H9 (cell line): ENCODE measurements around the gene RUSC2. TPM values are rescaled to one million over a fixed set of nuclear protein-coding genes. Genes with fewer than 3 reads are reported as not detected.
A peak's percentile ranks its signal among the peaks of the same experiment; 100 is the strongest.
"Not testable (repeated sequence)": the region's sequence is repeated elsewhere in the genome, so short reads cannot be mapped to it uniquely, and the experiment has no call there.

Source experiments
- DNase-seq: peaks from one replicate; pipeline ENCODE4 v3.0.0-alpha.2; 2017
- H2AFZ ChIP-seq: one replicate; pipeline ENCODE4 v1.6.1; 2013; ENCODE audit warnings: mild to moderate bottlenecking, low read length, control low read depth, moderate library complexity
- H2AK5ac ChIP-seq: 2 replicates; pipeline ENCODE4 v1.6.1; 2013; ENCODE audit warnings: low read length, control low read depth, mixed read lengths; ENCODE audit not compliant: insufficient read length
- H2BK120ac ChIP-seq: one replicate; pipeline ENCODE4 v1.6.1; 2013; ENCODE audit warnings: low read depth, mild to moderate bottlenecking, low read length, control low read depth, inconsistent platforms; ENCODE audit not compliant: poor library complexity, severe bottlenecking
- H2BK12ac ChIP-seq: 2 replicates; pipeline ENCODE4 v1.6.1; 2013; ENCODE audit warnings: low read length, control low read depth, mixed read lengths, low read depth; ENCODE audit not compliant: insufficient read length
- H2BK15ac ChIP-seq: 2 replicates; pipeline ENCODE4 v1.6.1; 2013; ENCODE audit warnings: low read depth, low read length, control low read depth
- H2BK20ac ChIP-seq: one replicate; pipeline ENCODE4 v1.6.1; 2013; ENCODE audit warnings: low read depth, mild to moderate bottlenecking, low read length, control low read depth, inconsistent platforms; ENCODE audit not compliant: poor library complexity, severe bottlenecking
- H2BK5ac ChIP-seq: 2 replicates; pipeline ENCODE4 v1.6.1; 2013; ENCODE audit warnings: low read length, control low read depth, mixed read lengths; ENCODE audit not compliant: insufficient read length
- H3K14ac ChIP-seq: 2 replicates; pipeline ENCODE4 v1.6.1; 2013; ENCODE audit warnings: low read length, control low read depth; ENCODE audit not compliant: insufficient read depth
- H3K18ac ChIP-seq: 2 replicates; pipeline ENCODE4 v1.6.1; 2013; ENCODE audit warnings: low read depth, mild to moderate bottlenecking, mixed read lengths, low read length, control low read depth; ENCODE audit not compliant: insufficient read length
- H3K23ac ChIP-seq: 2 replicates; pipeline ENCODE4 v1.6.1; 2013; ENCODE audit warnings: low read length, control low read depth, mixed read lengths, low read depth; ENCODE audit not compliant: insufficient read length
- H3K23me2 ChIP-seq: 2 replicates; pipeline ENCODE4 v1.6.1; 2013; ENCODE audit warnings: low read depth, mild to moderate bottlenecking, mixed read lengths, low read length, control low read depth; ENCODE audit not compliant: insufficient read length, poor library complexity, severe bottlenecking
- H3K27ac ChIP-seq: 2 replicates; pipeline ENCODE4 v1.5.1; 2013; ENCODE audit warnings: low read length, control low read depth, mixed read lengths, low read depth; ENCODE audit not compliant: insufficient read length
- H3K27me3 ChIP-seq: 2 replicates; pipeline ENCODE4 v1.6.1; 2013; ENCODE audit warnings: low read length, control low read depth, inconsistent platforms; ENCODE audit not compliant: insufficient read depth
- H3K4ac ChIP-seq: 2 replicates; pipeline ENCODE4 v1.6.1; 2013; ENCODE audit warnings: low read depth, mild to moderate bottlenecking, control low read depth, inconsistent platforms, low read length, moderate library complexity
- H3K4me1 ChIP-seq: 2 replicates; pipeline ENCODE4 v1.6.1; 2013; ENCODE audit warnings: low read length, control low read depth, inconsistent platforms; ENCODE audit not compliant: insufficient read depth
- H3K4me2 ChIP-seq: 2 replicates; pipeline ENCODE4 v1.6.1; 2013; ENCODE audit warnings: low read length, control low read depth, mixed read lengths; ENCODE audit not compliant: insufficient read length, insufficient read depth
- H3K56ac ChIP-seq: 2 replicates; pipeline ENCODE4 v1.6.1; 2013; ENCODE audit warnings: low read depth, mild to moderate bottlenecking, mixed read lengths, low read length, control low read depth; ENCODE audit not compliant: insufficient read length
- H3K79me1 ChIP-seq: 2 replicates; pipeline ENCODE4 v1.6.1; 2013; ENCODE audit warnings: low read depth, mild to moderate bottlenecking, moderate library complexity, low read length, control low read depth, inconsistent platforms; ENCODE audit not compliant: insufficient read depth, poor library complexity, severe bottlenecking
- H3K79me2 ChIP-seq: 2 replicates; pipeline ENCODE4 v1.6.1; 2013; ENCODE audit warnings: low read length, control low read depth, inconsistent platforms; ENCODE audit not compliant: insufficient read depth
- H3K9ac ChIP-seq: 2 replicates; pipeline ENCODE4 v1.6.1; 2013; ENCODE audit warnings: low read length, control low read depth, mixed read lengths; ENCODE audit not compliant: insufficient read length; ENCODE audit errors: extremely low read depth
- H3K9me3 ChIP-seq: one replicate; pipeline ENCODE4 v1.6.1; 2013; ENCODE audit warnings: low read depth, low read length, inconsistent platforms; ENCODE audit not compliant: control insufficient read depth
- H3T11ph ChIP-seq: one replicate; pipeline ENCODE4 v1.6.1; 2013; ENCODE audit warnings: mild to moderate bottlenecking, low read length, control low read depth, inconsistent platforms
- H4K20me1 ChIP-seq: one replicate; pipeline ENCODE4 v1.6.1; 2013; ENCODE audit not compliant: control insufficient read depth, insufficient read length, insufficient read depth
- H4K5ac ChIP-seq: 2 replicates; pipeline ENCODE4 v1.6.1; 2013; ENCODE audit warnings: low read depth, mild to moderate bottlenecking, mixed read lengths, low read length, control low read depth; ENCODE audit not compliant: insufficient read length
- H4K8ac ChIP-seq: replicated peaks from 2 replicates; pipeline ENCODE4 v1.6.1; 2013; ENCODE audit warnings: low read length, control low read depth, mixed read lengths, low read depth; ENCODE audit not compliant: insufficient read length
- H4K91ac ChIP-seq: 2 replicates; pipeline ENCODE4 v1.6.1; 2013; ENCODE audit warnings: low read depth, mild to moderate bottlenecking, moderate library complexity, mixed read lengths, low read length, control low read depth; ENCODE audit not compliant: insufficient read length
- H3K27ac Mint-ChIP-seq, 3 experiments: 2 replicates in 2 of 3; 3 replicates in 1 of 3; pipeline ENCODE4 v1.8.0; 2020 to 2021; ENCODE audit warnings: mixed read lengths in 3 of 3, mild to moderate bottlenecking in 1 of 3, moderate library complexity in 1 of 3
- H3K27me3 Mint-ChIP-seq: 2 replicates; pipeline ENCODE4 v1.8.0; 2021; ENCODE audit warnings: low read depth, mild to moderate bottlenecking, moderate library complexity, mixed read lengths
- H3K36me3 Mint-ChIP-seq, 3 experiments: 2 replicates in 2 of 3; 3 replicates in 1 of 3; pipeline ENCODE4 v1.8.0; 2020 to 2021; ENCODE audit warnings: low read depth in 3 of 3, mixed read lengths in 3 of 3; ENCODE audit not compliant: insufficient read depth in 1 of 3
- H3K4me1 Mint-ChIP-seq, 2 experiments: 2 replicates each; pipeline ENCODE4 v1.8.0; 2020; ENCODE audit warnings: mixed read lengths in 2 of 2
- H3K4me3 Mint-ChIP-seq, 2 experiments: 2 replicates in 1 of 2; 3 replicates in 1 of 2; pipeline ENCODE4 v1.8.0; 2020 to 2021; ENCODE audit warnings: mild to moderate bottlenecking in 2 of 2, mixed read lengths in 2 of 2, moderate library complexity in 1 of 2
- H3K9me3 Mint-ChIP-seq, 2 experiments: 2 replicates in 1 of 2; 3 replicates in 1 of 2; pipeline ENCODE4 v1.8.0; 2020; ENCODE audit warnings: mild to moderate bottlenecking in 2 of 2, mixed read lengths in 2 of 2, moderate library complexity in 1 of 2
- WGBS: extraction: QIAGEN DNeasy Blood & Tissue Kit; methylation state at CpG from one replicate; pipeline ENCODE4 v1.1.7; 2013; ENCODE audit warnings: missing lambda C conversion rate, low lambda C conversion rate, mixed read lengths; ENCODE audit not compliant: insufficient read length; ENCODE audit errors: extremely low coverage; 5-methylcytosine and 5-hydroxymethylcytosine counted together
- total RNA-seq: library from RNA; stranded (reverse); gene quantifications from 2 replicates; pipeline ENCODE4 v1.2.1, GENCODE V29; 2021
- TF ChIP-seq, protein P1 (sequence below): fragments of 200-600 bp; sonication (generic); conservative IDR thresholded peaks from 3 replicates; pipeline ENCODE4 v1.8.0; 2021; ENCODE audit warnings: antibody characterized with exemption, mild to moderate bottlenecking

The RUSC2 gene
- total RNA-seq, 1 experiment from 2014 or later = 6.3 TPM

DNA sequence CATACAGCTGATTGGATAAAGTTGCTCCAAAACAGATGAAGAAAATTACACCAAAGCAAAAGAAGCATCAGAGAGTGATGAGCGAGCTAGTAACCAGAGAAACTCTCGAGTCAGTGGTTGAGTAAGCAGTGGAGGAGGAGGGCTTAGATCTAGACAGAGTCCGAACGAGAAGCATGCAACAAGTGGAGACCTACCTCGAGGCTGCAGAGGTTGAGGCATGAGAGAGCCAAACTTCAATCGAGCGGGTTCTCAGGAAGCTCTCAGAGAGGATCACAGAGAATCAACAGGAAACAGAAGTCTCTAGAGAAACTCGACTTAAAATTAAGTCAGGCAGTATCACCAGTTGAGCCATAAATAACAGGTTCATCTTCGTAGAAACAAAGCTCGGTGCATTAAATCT is 6.1 kb downstream of the RUSC2 start:
- no peak overlapping the region for H3K9ac ChIP-seq
- no peak overlapping the region for H2BK120ac ChIP-seq
- H3K23ac ChIP-seq = no peak overlapping the region
- no peak overlapping the region for H4K8ac ChIP-seq
- H3K4me1 Mint-ChIP-seq = peaks cover 5 to 12% of the 10 kb centered on the region in 2 experiments
- no peak overlapping the region for H2BK5ac ChIP-seq
- no CpG with 5 or more reads among the region's 10 CpGs for WGBS
- H3K56ac ChIP-seq = no peak overlapping the region
- H3K79me2 ChIP-seq = no peaks in the 10 kb centered on the region
- H3K4ac ChIP-seq = no peak overlapping the region
- no peak overlapping the region for H3T11ph ChIP-seq
- no peaks in the 10 kb centered on the region for H4K20me1 ChIP-seq
- H2AFZ ChIP-seq = no peak overlapping the region
- H4K91ac ChIP-seq = no peak overlapping the region
- H3K27me3 Mint-ChIP-seq = peaks cover under 1% of the 10 kb centered on the region; the same call in 1 of the 2 replicates
- no peak overlapping the region for H3K4me3 Mint-ChIP-seq
- H3K14ac ChIP-seq = no peak overlapping the region
- H3K36me3 Mint-ChIP-seq = peaks cover 4 to 9% (median 5%) of the 10 kb centered on the region in 3 experiments; a peak in 6 of 7 replicates
- 0 out of 2 replicates have a peak overlapping the region, but pooled peaks have one; percentile 62 for H2BK15ac ChIP-seq
- H3K27me3 ChIP-seq = no peaks in the 10 kb centered on the region
- no peak overlapping the region for H2BK12ac ChIP-seq
- no peak overlapping the region for H4K5ac ChIP-seq
- no peak overlapping the region for H3K4me2 ChIP-seq
- no peak for DNase-seq
- H3K9me3 ChIP-seq = no peaks in the 10 kb centered on the region
- no peaks in the 10 kb centered on the region for H3K79me1 ChIP-seq
- no peaks in the 10 kb centered on the region for H3K4me1 ChIP-seq
- H2AK5ac ChIP-seq = no peak overlapping the region
- no peak overlapping the region for H3K27ac ChIP-seq
- TF ChIP-seq, protein P1, sequence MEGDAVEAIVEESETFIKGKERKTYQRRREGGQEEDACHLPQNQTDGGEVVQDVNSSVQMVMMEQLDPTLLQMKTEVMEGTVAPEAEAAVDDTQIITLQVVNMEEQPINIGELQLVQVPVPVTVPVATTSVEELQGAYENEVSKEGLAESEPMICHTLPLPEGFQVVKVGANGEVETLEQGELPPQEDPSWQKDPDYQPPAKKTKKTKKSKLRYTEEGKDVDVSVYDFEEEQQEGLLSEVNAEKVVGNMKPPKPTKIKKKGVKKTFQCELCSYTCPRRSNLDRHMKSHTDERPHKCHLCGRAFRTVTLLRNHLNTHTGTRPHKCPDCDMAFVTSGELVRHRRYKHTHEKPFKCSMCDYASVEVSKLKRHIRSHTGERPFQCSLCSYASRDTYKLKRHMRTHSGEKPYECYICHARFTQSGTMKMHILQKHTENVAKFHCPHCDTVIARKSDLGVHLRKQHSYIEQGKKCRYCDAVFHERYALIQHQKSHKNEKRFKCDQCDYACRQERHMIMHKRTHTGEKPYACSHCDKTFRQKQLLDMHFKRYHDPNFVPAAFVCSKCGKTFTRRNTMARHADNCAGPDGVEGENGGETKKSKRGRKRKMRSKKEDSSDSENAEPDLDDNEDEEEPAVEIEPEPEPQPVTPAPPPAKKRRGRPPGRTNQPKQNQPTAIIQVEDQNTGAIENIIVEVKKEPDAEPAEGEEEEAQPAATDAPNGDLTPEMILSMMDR = no peak
- peaks cover 7 to 11% of the 10 kb centered on the region in 2 experiments for H3K9me3 Mint-ChIP-seq
- H2BK20ac ChIP-seq = no peak overlapping the region
- no peak overlapping the region for H3K18ac ChIP-seq
- H3K27ac Mint-ChIP-seq = no peak overlapping the region
- no peaks in the 10 kb centered on the region for H3K23me2 ChIP-seq

DNA sequence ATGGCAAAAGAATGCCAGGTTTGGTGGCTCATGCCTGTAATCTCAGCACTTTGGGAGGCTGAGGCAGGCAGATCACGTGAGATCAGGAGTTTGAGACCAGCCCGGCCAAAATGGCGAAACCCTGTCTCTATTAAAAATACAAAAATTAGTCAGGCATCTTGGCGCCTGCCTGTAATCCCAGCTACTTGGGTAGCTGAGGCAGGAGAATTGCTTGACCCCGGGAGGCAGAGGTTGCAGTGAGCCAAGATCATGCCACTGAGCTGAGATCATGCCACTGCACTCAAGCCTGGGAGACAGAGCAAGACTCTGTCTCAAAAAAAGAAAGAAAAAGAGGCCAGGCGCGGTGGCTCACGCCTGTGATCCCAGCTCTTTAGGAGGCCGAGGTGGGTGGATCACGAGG is 8.3 kb downstream of the RUSC2 start:
- not testable (repeated sequence) for H3K9me3 ChIP-seq, H2AFZ ChIP-seq, H3K4me1 ChIP-seq, H3K27me3 Mint-ChIP-seq, H3K27ac Mint-ChIP-seq, H3K27me3 ChIP-seq, H3K23me2 ChIP-seq, H3K79me1 ChIP-seq, H4K91ac ChIP-seq, H3K4me2 ChIP-seq, H4K8ac ChIP-seq, H4K5ac ChIP-seq, H2AK5ac ChIP-seq, DNase-seq, H3K18ac ChIP-seq, H2BK20ac ChIP-seq, H3K4me1 Mint-ChIP-seq, H3K4ac ChIP-seq, H2BK12ac ChIP-seq, H3K56ac ChIP-seq, H2BK120ac ChIP-seq, H3K14ac ChIP-seq, H2BK15ac ChIP-seq, H3K36me3 Mint-ChIP-seq, H2BK5ac ChIP-seq, H3K23ac ChIP-seq, H3T11ph ChIP-seq, H4K20me1 ChIP-seq, H3K79me2 ChIP-seq, H3K9ac ChIP-seq, H3K4me3 Mint-ChIP-seq, H3K27ac ChIP-seq
- H3K9me3 Mint-ChIP-seq = peaks cover 12 to 13% of the 10 kb centered on the region in 2 experiments
- no CpG with 5 or more reads among the region's 10 CpGs for WGBS
